ENCODE data around the gene MED22.
A peak's percentile ranks its signal among the peaks of the same experiment; 100 is the strongest.

The MED22 gene

GRCh38 chr9:133309608-133310007 is 38.3 kb downstream of the MED22 start:
- no peak overlapping the region for H3K4me3 ChIP-seq (ENCODE audit: low read depth, low read length)
- DNase-seq (ENCODE audit: low read depth, low spot score): no peak
- in situ Hi-C loops (cut with HindIII; ENCODE audit: low sequenced_read_pairs): no loop called here
- TF ChIP-seq CTCF (IDR thresholded peaks at IDR 0.05; ENCODE audit: low read depth, low read length): no peak

GRCh38 chr9:133307301-133307700 is 40.6 kb downstream of the MED22 start:
- no peak for TF ChIP-seq CTCF (IDR thresholded peaks at IDR 0.05; ENCODE audit: low read depth, low read length)

GRCh38 chr9:133306242-133307204 is 41.4 kb downstream of the MED22 start:
- in situ Hi-C loops (cut with HindIII; ENCODE audit: low sequenced_read_pairs): no loop called here
- DNase-seq (ENCODE audit: low read depth, low spot score): peak; percentile 6
- H3K4me3 ChIP-seq (ENCODE audit: low read depth, low read length): no peak overlapping the region
- no peak for TF ChIP-seq CTCF (IDR thresholded peaks at IDR 0.05; ENCODE audit: low read depth, low read length)

More at GRCh38 chr9:133307301-133307700, 40.6 kb downstream of the MED22 start:
- H3K4me3 ChIP-seq (ENCODE audit: low read depth, low read length): no peak overlapping the region
- in situ Hi-C loops (cut with HindIII; ENCODE audit: low sequenced_read_pairs): no loop called here
- no peak for DNase-seq (ENCODE audit: low read depth, low spot score)

GRCh38 chr9:133305731-133306130 is 42.2 kb downstream of the MED22 start:
- no peak for DNase-seq (ENCODE audit: low read depth, low spot score)
- in situ Hi-C loops (cut with HindIII; ENCODE audit: low sequenced_read_pairs): no loop called here
- no peak for TF ChIP-seq CTCF (IDR thresholded peaks at IDR 0.05; ENCODE audit: low read depth, low read length)
- no peak overlapping the region for H3K4me3 ChIP-seq (ENCODE audit: low read depth, low read length)

GRCh38 chr9:133304477-133305377 is 43.2 kb downstream of the MED22 start:
- in situ Hi-C loops (cut with HindIII; ENCODE audit: low sequenced_read_pairs): no loop called here
- no peak overlapping the region for H3K4me3 ChIP-seq (ENCODE audit: low read depth, low read length)
- TF ChIP-seq CTCF (IDR thresholded peaks at IDR 0.05; ENCODE audit: low read depth, low read length): no peak
- no peak for DNase-seq (ENCODE audit: low read depth, low spot score)

GRCh38 chr9:133304158-133304470 is 43.8 kb downstream of the MED22 start:
- no peak for DNase-seq (ENCODE audit: low read depth, low spot score)
- no peak for TF ChIP-seq CTCF (IDR thresholded peaks at IDR 0.05; ENCODE audit: low read depth, low read length)
- no peak overlapping the region for H3K4me3 ChIP-seq (ENCODE audit: low read depth, low read length)
- in situ Hi-C loops (cut with HindIII; ENCODE audit: low sequenced_read_pairs): no loop called here
